IMR-90 (cell line): Measurements from ENCODE around the gene SAFB2. TPM values are rescaled to one million over a fixed set of nuclear protein-coding genes. Genes with fewer than 3 reads are reported as not detected.

Experiments used
- ATAC-seq: fragments of 200-7000 bp; cut with Tn5 transposase; 2 replicates; pipeline ENCODE4 v1.9.1; 2020; ENCODE audit warnings: low read depth, mild to moderate bottlenecking, moderate library complexity
- BruUV-seq: library from RNA; stranded (reverse); fragments of 400-500 nt; replicated peaks from 2 replicates; lab custom pipeline; 2021; lab: Mats Ljungman, UMichigan
- CTCF ChIA-PET: fragments of 300-600 bp; formaldehyde crosslinking; extraction: SDS; loops from one replicate; lab custom pipeline; 2021; ENCODE audit warnings: antibody characterized with exemption; lab: Yijun Ruan, JAX
- POLR2A ChIA-PET: fragments of 300-600 bp; sonication (Branson Sonifier 250); formaldehyde crosslinking; loops from one replicate; lab custom pipeline; 2022; ENCODE audit warnings: antibody characterized with exemption; ENCODE audit not compliant: unreplicated experiment; lab: Charles Lee
- DNase-seq: peaks from one replicate; pipeline ENCODE4 v3.0.0; 2013
- H2AFZ ChIP-seq: replicated peaks from 2 replicates; pipeline ENCODE3; 2013; ENCODE audit warnings: low read length, mild to moderate bottlenecking; ENCODE audit not compliant: poor library complexity
- H2AK5ac ChIP-seq: 2 replicates; pipeline ENCODE4 v1.6.1; 2013; ENCODE audit warnings: low read depth, low read length, inconsistent platforms
- H2AK9ac ChIP-seq: replicated peaks from 2 replicates; pipeline ENCODE3; 2013; ENCODE audit warnings: mild to moderate bottlenecking, low read depth, low read length, moderate library complexity; ENCODE audit not compliant: poor library complexity
- H2BK120ac ChIP-seq: 2 replicates; pipeline ENCODE4 v1.6.1; 2013; ENCODE audit warnings: low read depth, low read length, inconsistent platforms
- H2BK15ac ChIP-seq: 3 replicates; pipeline ENCODE4 v1.6.1; 2013; ENCODE audit warnings: low read depth, low read length, inconsistent platforms
- H2BK20ac ChIP-seq: 2 replicates; pipeline ENCODE4 v1.6.1; 2013; ENCODE audit warnings: low read depth, mild to moderate bottlenecking, inconsistent platforms, low read length, moderate library complexity
- H2BK5ac ChIP-seq: 2 replicates; pipeline ENCODE4 v1.6.1; 2013; ENCODE audit warnings: mild to moderate bottlenecking, low read depth, low read length, inconsistent platforms; ENCODE audit not compliant: poor library complexity, severe bottlenecking
- H3K14ac ChIP-seq: replicated peaks from 2 replicates; pipeline ENCODE4 v1.6.1; 2013; ENCODE audit warnings: low read depth, low read length, inconsistent platforms
- H3K18ac ChIP-seq: 2 replicates; pipeline ENCODE4 v1.6.1; 2013; ENCODE audit warnings: low read depth, low read length, control low read depth
- H3K23ac ChIP-seq: 2 replicates; pipeline ENCODE4 v1.6.1; 2013; ENCODE audit warnings: low read depth, low read length, inconsistent platforms
- H3K27ac ChIP-seq: 2 replicates; pipeline ENCODE4 v1.5.1; 2013; ENCODE audit warnings: mild to moderate bottlenecking, control low read depth, low read length; ENCODE audit not compliant: insufficient read depth
- H3K27me3 ChIP-seq: 2 replicates; pipeline ENCODE4 v1.6.1; 2013; ENCODE audit warnings: low read length; ENCODE audit not compliant: control insufficient read depth, insufficient read depth
- H3K36me3 ChIP-seq: 2 replicates; pipeline ENCODE4 v1.6.1; 2013; ENCODE audit warnings: low read length, mixed read lengths; ENCODE audit not compliant: control insufficient read depth, insufficient read depth
- H3K4ac ChIP-seq: 2 replicates; pipeline ENCODE4 v1.6.1; 2013; ENCODE audit warnings: low read depth, low read length, inconsistent platforms
- H3K4me1 ChIP-seq: 2 replicates; pipeline ENCODE4 v1.6.1; 2013; ENCODE audit warnings: low read length, mixed read lengths; ENCODE audit not compliant: control insufficient read depth, insufficient read depth
- H3K4me2 ChIP-seq: 2 replicates; pipeline ENCODE4 v1.6.1; 2013; ENCODE audit warnings: low read depth, mild to moderate bottlenecking, control low read depth, low read length, moderate library complexity
- H3K4me3 ChIP-seq: 2 replicates; pipeline ENCODE4 v1.5.1; 2013; ENCODE audit warnings: low read depth, mild to moderate bottlenecking, control low read depth, low read length, moderate library complexity; ENCODE audit not compliant: insufficient read depth
- H3K56ac ChIP-seq: 2 replicates; pipeline ENCODE4 v1.6.1; 2013; ENCODE audit warnings: low read length, inconsistent platforms; ENCODE audit not compliant: insufficient read depth; ENCODE audit errors: extremely low read depth
- H3K79me1 ChIP-seq, 2 experiments: 2 replicates each; pipeline ENCODE4 v1.6.1; 2013; ENCODE audit warnings: low read length in 2 of 2, inconsistent platforms in 1 of 2, low read depth in 1 of 2
- H3K9ac ChIP-seq: 2 replicates; pipeline ENCODE4 v1.6.1; 2013; ENCODE audit warnings: low read depth, low read length, control low read depth
- H3K9me1 ChIP-seq: 2 replicates; pipeline ENCODE4 v1.6.1; 2013; ENCODE audit warnings: low read length, inconsistent platforms; ENCODE audit not compliant: insufficient read depth
- H3K9me3 ChIP-seq: 2 replicates; pipeline ENCODE4 v1.6.1; 2013; ENCODE audit warnings: low read length; ENCODE audit not compliant: control insufficient read depth, insufficient read depth
- H4K20me1 ChIP-seq: 2 replicates; pipeline ENCODE4 v1.6.1; 2013; ENCODE audit warnings: low read length, inconsistent platforms; ENCODE audit not compliant: insufficient read depth
- H4K5ac ChIP-seq: 2 replicates; pipeline ENCODE4 v1.6.1; 2013; ENCODE audit warnings: mild to moderate bottlenecking, low read depth, low read length, control low read depth
- H4K8ac ChIP-seq, 2 experiments: 2 replicates each; pipeline ENCODE4 v1.6.1; 2013; ENCODE audit warnings: low read depth in 2 of 2, low read length in 2 of 2, control low read depth in 1 of 2, inconsistent platforms in 1 of 2
- H4K91ac ChIP-seq: 2 replicates; pipeline ENCODE4 v1.6.1; 2013; ENCODE audit warnings: low read depth, low read length, inconsistent platforms; ENCODE audit not compliant: insufficient read depth
- BHLHE40 ChIP-seq: fragments of 150-350 bp; IDR thresholded peaks from 2 replicates; pipeline ENCODE4 v1.6.1; 2016; ENCODE audit warnings: mild to moderate bottlenecking, low read depth, low read length
- CEBPB ChIP-seq: IDR thresholded peaks from 2 replicates; pipeline ENCODE4 v1.6.1; 2012; ENCODE audit warnings: low read depth, low read length, improper control_type of control experiment
- CHD1 ChIP-seq: IDR thresholded peaks from 2 replicates; pipeline ENCODE4 v1.6.1; 2012; ENCODE audit warnings: low read depth, low read length, improper control_type of control experiment
- FOS ChIP-seq: fragments of 150-350 bp; IDR thresholded peaks from 2 replicates; pipeline ENCODE4 v1.6.1; 2016; ENCODE audit warnings: low read depth, low read length
- MAFK ChIP-seq: IDR thresholded peaks from 2 replicates; pipeline ENCODE4 v1.6.1; 2012; ENCODE audit warnings: low read depth, low read length, improper control_type of control experiment
- MAZ ChIP-seq: IDR thresholded peaks from 2 replicates; pipeline ENCODE4 v1.6.1; 2012; ENCODE audit warnings: low read depth, mild to moderate bottlenecking, low read length, improper control_type of control experiment, moderate library complexity, borderline replicate concordance
- MXI1 ChIP-seq: IDR thresholded peaks from 2 replicates; pipeline ENCODE4 v1.6.1; 2012; ENCODE audit warnings: low read depth, mild to moderate bottlenecking, low read length, moderate library complexity, borderline replicate concordance
- NFE2L2 ChIP-seq: fragments of 150-350 bp; IDR thresholded peaks from 2 replicates; pipeline ENCODE4 v1.6.1; 2016; ENCODE audit warnings: low read depth, mild to moderate bottlenecking, low read length
- POLR2A ChIP-seq: IDR thresholded peaks from 2 replicates; pipeline ENCODE4 v1.6.1; 2012; ENCODE audit warnings: mild to moderate bottlenecking, low read depth, low read length
- RAD21 ChIP-seq: IDR thresholded peaks from 2 replicates; pipeline ENCODE4 v1.6.1; 2012; ENCODE audit warnings: low read length, improper control_type of control experiment
- RCOR1 ChIP-seq: IDR thresholded peaks from 2 replicates; pipeline ENCODE4 v1.6.1; 2012; ENCODE audit warnings: mild to moderate bottlenecking, low read length, improper control_type of control experiment; ENCODE audit not compliant: insufficient replicate concordance
- RFX5 ChIP-seq: IDR thresholded peaks from 2 replicates; pipeline ENCODE4 v1.8.0; 2012; ENCODE audit warnings: low read depth, mild to moderate bottlenecking, low read length, moderate library complexity
- SMC3 ChIP-seq: fragments of 150-350 bp; IDR thresholded peaks from 2 replicates; pipeline ENCODE4 v1.6.1; 2016; ENCODE audit warnings: low read depth, mild to moderate bottlenecking, antibody characterized with exemption, low read length, moderate library complexity
- WGBS, 2 experiments: methylation state at CpG; one replicate each; pipeline versions ENCODE4 v1.1.5 to v1.1.7; 2013; ENCODE audit warnings: missing lambda C conversion rate in 2 of 2; ENCODE audit not compliant: insufficient read length in 1 of 2; ENCODE audit errors: extremely low coverage in 2 of 2; 5-methylcytosine and 5-hydroxymethylcytosine counted together
- dilution Hi-C: fragments of 300-500 bp; cut with HindIII; formaldehyde crosslinking; loops from one replicate; pipeline ENCODE4 v1.14.3; 2018; ENCODE audit warnings: low sequenced_read_pairs; ENCODE audit not compliant: unreplicated experiment
- in situ Hi-C: fragments of 300-500 bp; cut with MboI; formaldehyde crosslinking; loops from 3 replicates; pipeline ENCODE4 v1.14.3; 2019; ENCODE audit warnings: low sequenced_read_pairs, inconsistent platforms, mixed read lengths
- intact Hi-C: fragments of 100-400 bp; cut with micrococcal nuclease; formaldehyde crosslinking; loops from 2 replicates; pipeline ENCODE4 v1.10.0; 2022
- polyA plus RNA-seq, 3 experiments: library from polyadenylated mRNA; depleted of rRNA; stranded (reverse); fragments of >200 nt; gene quantifications; 2 replicates each; pipeline ENCODE4 v1.2.3, GENCODE V29; 2012; ENCODE audit warnings: low replicate concordance in 1 of 3
- total RNA-seq: library from RNA; depleted of rRNA; stranded (reverse); fragments of >200 nt; gene quantifications from 2 replicates; pipeline ENCODE4 v1.2.3, GENCODE V29; 2012
- TF ChIP-seq, protein P1 (sequence below): conservative IDR thresholded peaks from 2 replicates; pipeline ENCODE4 v1.5.1; 2012; ENCODE audit warnings: mild to moderate bottlenecking, low read depth, low read length, improper control_type of control experiment
- TF ChIP-seq, protein P2 (sequence below): fragments of 150-350 bp; IDR thresholded peaks from 2 replicates; pipeline ENCODE4 v1.6.1; 2017; ENCODE audit warnings: mild to moderate bottlenecking, antibody characterized with exemption, low read length, low read depth
- TF ChIP-seq, protein P3 (sequence below): fragments of 150-350 bp; IDR thresholded peaks from 2 replicates; pipeline ENCODE4 v1.6.1; 2016; ENCODE audit warnings: low read depth, mild to moderate bottlenecking, low read length, moderate library complexity, borderline replicate concordance

SAFB2 gene
- total and polyA plus RNA-seq, 2 of the 4 experiments (the other 2 are of a cell fraction), result 11.8 to 26.2 TPM

DNA sequence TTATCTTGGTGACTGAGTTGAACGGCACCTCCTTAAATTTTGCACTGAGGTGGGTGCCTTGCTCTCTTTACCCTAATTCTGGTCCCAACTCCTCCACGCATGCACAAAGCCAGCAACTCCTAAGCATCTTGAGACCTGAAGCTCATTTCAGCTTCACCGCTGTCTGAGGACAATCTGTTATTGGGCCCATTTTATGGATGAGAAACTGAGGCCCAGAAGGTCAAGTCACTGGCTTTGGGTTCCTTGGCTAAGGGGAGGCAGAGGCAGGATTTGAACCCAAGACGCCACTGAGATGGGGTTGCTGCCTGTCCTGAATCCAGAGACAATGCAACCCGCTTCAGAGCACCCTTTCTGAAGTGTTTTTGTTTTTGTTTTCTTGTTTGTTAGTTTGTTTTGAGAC lies 77.5 kb downstream of the SAFB2 start:
- Histone ChIP-seq H2BK20ac (no peak overlapping the region), H3K4me2 (no peak overlapping the region), H4K91ac (no peak overlapping the region), H3K23ac (no peak overlapping the region), H3K9me1 (no peaks in the 10 kb centered on the region), H2AFZ (no peak overlapping the region), H2BK5ac (no peak overlapping the region), H2BK15ac (no peak overlapping the region), H2AK5ac (no peak overlapping the region), H4K8ac (no peak overlapping the region), H3K14ac (no peak overlapping the region), H3K4ac (no peak overlapping the region), H3K9ac (no peak overlapping the region), H2BK120ac (no peak overlapping the region), H3K56ac (no peak overlapping the region), H3K18ac (no peak overlapping the region), H3K27ac (no peak overlapping the region), H3K9me3 (no peaks in the 10 kb centered on the region), H3K36me3 (no peaks in the 10 kb centered on the region), H4K5ac (no peak overlapping the region), H3K4me1 (no peaks in the 10 kb centered on the region), H2AK9ac (no peak overlapping the region), H3K4me3 (no peak overlapping the region), H3K79me1 (no peaks in the 10 kb centered on the region), H4K20me1 (no peaks in the 10 kb centered on the region), H3K27me3 (peaks cover 14% of the 10 kb centered on the region)
- no peak for DNase-seq
- in situ Hi-C loops, result no loop called here
- intact Hi-C loops, result no loop called here
- no CpG with 5 or more reads among the region's 5 CpGs for WGBS, 2 experiments
- CTCF ChIA-PET, result no interaction called here
- POLR2A ChIA-PET, result no interaction called here
- dilution Hi-C loops, result no loop called here
- ATAC-seq, result no peak
- TF ChIP-seq NFE2L2 (no peak), MAZ (no peak), RCOR1 (no peak), CHD1 (no peak), BHLHE40 (no peak), MXI1 (no peak), SMC3 (no peak), MAFK (no peak), RAD21 (no peak), CEBPB (no peak), POLR2A (no peak), FOS (no peak), RFX5 (no peak)
- TF ChIP-seq, protein P1, sequence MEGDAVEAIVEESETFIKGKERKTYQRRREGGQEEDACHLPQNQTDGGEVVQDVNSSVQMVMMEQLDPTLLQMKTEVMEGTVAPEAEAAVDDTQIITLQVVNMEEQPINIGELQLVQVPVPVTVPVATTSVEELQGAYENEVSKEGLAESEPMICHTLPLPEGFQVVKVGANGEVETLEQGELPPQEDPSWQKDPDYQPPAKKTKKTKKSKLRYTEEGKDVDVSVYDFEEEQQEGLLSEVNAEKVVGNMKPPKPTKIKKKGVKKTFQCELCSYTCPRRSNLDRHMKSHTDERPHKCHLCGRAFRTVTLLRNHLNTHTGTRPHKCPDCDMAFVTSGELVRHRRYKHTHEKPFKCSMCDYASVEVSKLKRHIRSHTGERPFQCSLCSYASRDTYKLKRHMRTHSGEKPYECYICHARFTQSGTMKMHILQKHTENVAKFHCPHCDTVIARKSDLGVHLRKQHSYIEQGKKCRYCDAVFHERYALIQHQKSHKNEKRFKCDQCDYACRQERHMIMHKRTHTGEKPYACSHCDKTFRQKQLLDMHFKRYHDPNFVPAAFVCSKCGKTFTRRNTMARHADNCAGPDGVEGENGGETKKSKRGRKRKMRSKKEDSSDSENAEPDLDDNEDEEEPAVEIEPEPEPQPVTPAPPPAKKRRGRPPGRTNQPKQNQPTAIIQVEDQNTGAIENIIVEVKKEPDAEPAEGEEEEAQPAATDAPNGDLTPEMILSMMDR, result no peak
- TF ChIP-seq, protein P2, sequence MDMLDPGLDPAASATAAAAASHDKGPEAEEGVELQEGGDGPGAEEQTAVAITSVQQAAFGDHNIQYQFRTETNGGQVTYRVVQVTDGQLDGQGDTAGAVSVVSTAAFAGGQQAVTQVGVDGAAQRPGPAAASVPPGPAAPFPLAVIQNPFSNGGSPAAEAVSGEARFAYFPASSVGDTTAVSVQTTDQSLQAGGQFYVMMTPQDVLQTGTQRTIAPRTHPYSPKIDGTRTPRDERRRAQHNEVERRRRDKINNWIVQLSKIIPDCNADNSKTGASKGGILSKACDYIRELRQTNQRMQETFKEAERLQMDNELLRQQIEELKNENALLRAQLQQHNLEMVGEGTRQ, result no peak
- TF ChIP-seq, protein P3, sequence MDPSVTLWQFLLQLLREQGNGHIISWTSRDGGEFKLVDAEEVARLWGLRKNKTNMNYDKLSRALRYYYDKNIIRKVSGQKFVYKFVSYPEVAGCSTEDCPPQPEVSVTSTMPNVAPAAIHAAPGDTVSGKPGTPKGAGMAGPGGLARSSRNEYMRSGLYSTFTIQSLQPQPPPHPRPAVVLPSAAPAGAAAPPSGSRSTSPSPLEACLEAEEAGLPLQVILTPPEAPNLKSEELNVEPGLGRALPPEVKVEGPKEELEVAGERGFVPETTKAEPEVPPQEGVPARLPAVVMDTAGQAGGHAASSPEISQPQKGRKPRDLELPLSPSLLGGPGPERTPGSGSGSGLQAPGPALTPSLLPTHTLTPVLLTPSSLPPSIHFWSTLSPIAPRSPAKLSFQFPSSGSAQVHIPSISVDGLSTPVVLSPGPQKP, result no peak
- BruUV-seq, result no TSS peak
